Smooth muscle cell (in vitro differentiated cells): ENCODE results near the gene PPM1H. TPM values are rescaled to one million over a fixed set of nuclear protein-coding genes. Genes with fewer than 3 reads are reported as not detected.
A peak's percentile ranks its signal among the peaks of the same experiment; 100 is the strongest.

Source experiments
- DNase-seq: peaks from one replicate; lab custom pipeline; 2025; ENCODE audit not compliant: unreplicated experiment; lab: John Stamatoyannopoulos, UW
- H2AFZ ChIP-seq: fragments of 200-600 bp; sonication (generic); 2 replicates; pipeline ENCODE4 v1.6.0; 2016; ENCODE audit warnings: antibody characterized with exemption, low read depth, mild to moderate bottlenecking
- H3F3A ChIP-seq: fragments of 200-600 bp; sonication (generic); 2 replicates; pipeline ENCODE4 v1.6.0; 2017; ENCODE audit warnings: antibody characterized with exemption, low read depth
- H3K27ac ChIP-seq: fragments of 200-600 bp; sonication (generic); 2 replicates; pipeline ENCODE4 v1.5.1; 2016; ENCODE audit warnings: low read depth, mild to moderate bottlenecking
- H3K27me3 ChIP-seq: fragments of 200-600 bp; sonication (generic); 2 replicates; pipeline ENCODE4 v1.6.1; 2016; ENCODE audit warnings: low read depth, mild to moderate bottlenecking
- H3K36me3 ChIP-seq: fragments of 200-600 bp; sonication (generic); 2 replicates; pipeline ENCODE4 v1.5.1; 2016; ENCODE audit warnings: low read depth
- H3K4me1 ChIP-seq: fragments of 200-600 bp; sonication (generic); 2 replicates; pipeline ENCODE4 v1.5.1; 2016; ENCODE audit warnings: low read depth
- H3K4me2 ChIP-seq: fragments of 200-600 bp; sonication (generic); 2 replicates; pipeline ENCODE4 v1.6.0; 2016; ENCODE audit warnings: mild to moderate bottlenecking
- H3K4me3 ChIP-seq: fragments of 200-600 bp; sonication (generic); 2 replicates; pipeline ENCODE4 v1.5.1; 2016; ENCODE audit warnings: mild to moderate bottlenecking
- H3K79me2 ChIP-seq: fragments of 200-600 bp; sonication (generic); 2 replicates; pipeline ENCODE4 v1.6.0; 2016; ENCODE audit warnings: low read depth, mild to moderate bottlenecking
- H3K9ac ChIP-seq: fragments of 200-600 bp; sonication (generic); 2 replicates; pipeline ENCODE4 v1.6.0; 2016; ENCODE audit warnings: low read depth
- H3K9me3 ChIP-seq: fragments of 200-600 bp; sonication (generic); replicated peaks from 2 replicates; pipeline ENCODE4 v1.5.1; 2016; ENCODE audit warnings: low read depth
- H4K20me1 ChIP-seq: fragments of 200-600 bp; sonication (generic); 2 replicates; pipeline ENCODE4 v1.6.0; 2016; ENCODE audit warnings: low read depth
- WGBS: methylation state at CpG from one replicate; pipeline ENCODE4 v1.1.7; 2016; ENCODE audit warnings: low lambda C conversion rate; 5-methylcytosine and 5-hydroxymethylcytosine counted together
- polyA plus RNA-seq: library from polyadenylated mRNA; unstranded; fragments of >200 nt; fragmentation: Nextera tagmentation; extraction: Ambion mirVana; gene quantifications from 2 replicates; pipeline ENCODE4 v1.2.1, GENCODE V29; 2016
- total RNA-seq: library from RNA; depleted of rRNA; stranded (reverse); fragments of >200 nt; gene quantifications from 2 replicates; pipeline ENCODE4 v1.2.3, GENCODE V29; 2014
- TF ChIP-seq, protein P1 (sequence below): fragments of 200-600 bp; sonication (generic); IDR thresholded peaks from 2 replicates; pipeline ENCODE4 v1.5.1; 2017; ENCODE audit warnings: borderline replicate concordance, mild to moderate bottlenecking, antibody characterized with exemption; ENCODE audit not compliant: insufficient read depth, poor library complexity, severe bottlenecking

The PPM1H gene
- total and polyA plus RNA-seq, 2 experiments from 2014 or later: 0.56 to 3.6 TPM

DNA sequence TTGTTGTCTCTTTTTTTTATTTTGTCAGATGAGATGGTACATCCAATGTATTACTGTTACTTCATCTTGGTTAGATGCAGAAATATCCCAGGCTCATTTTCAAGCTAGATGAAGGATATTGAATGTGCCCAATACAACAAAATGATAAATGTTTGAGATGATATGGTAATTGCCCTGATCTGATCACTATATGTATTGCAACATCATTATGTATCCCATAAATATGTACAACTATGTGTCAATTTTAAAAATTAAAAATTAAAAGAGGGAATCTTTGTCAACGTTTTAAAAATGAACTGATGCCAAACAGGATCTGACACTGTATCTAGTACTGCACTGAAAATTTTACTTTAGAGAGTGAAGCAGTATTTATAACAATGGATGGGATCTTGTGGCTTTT is 78.5 kb downstream of the PPM1H start:
- Histone ChIP-seq H3K79me2 (no peaks in the 10 kb centered on the region), H3K36me3 (no peaks in the 10 kb centered on the region), H3F3A (no peaks in the 10 kb centered on the region), H4K20me1 (no peaks in the 10 kb centered on the region), H3K27ac (no peak overlapping the region), H3K4me1 (peaks cover 6% of the 10 kb centered on the region), H3K4me2 (no peak overlapping the region), H3K27me3 (no peaks in the 10 kb centered on the region), H2AFZ (no peak overlapping the region), H3K4me3 (no peak overlapping the region), H3K9me3 (no peaks in the 10 kb centered on the region), H3K9ac (no peak overlapping the region)
- TF ChIP-seq, protein P1, sequence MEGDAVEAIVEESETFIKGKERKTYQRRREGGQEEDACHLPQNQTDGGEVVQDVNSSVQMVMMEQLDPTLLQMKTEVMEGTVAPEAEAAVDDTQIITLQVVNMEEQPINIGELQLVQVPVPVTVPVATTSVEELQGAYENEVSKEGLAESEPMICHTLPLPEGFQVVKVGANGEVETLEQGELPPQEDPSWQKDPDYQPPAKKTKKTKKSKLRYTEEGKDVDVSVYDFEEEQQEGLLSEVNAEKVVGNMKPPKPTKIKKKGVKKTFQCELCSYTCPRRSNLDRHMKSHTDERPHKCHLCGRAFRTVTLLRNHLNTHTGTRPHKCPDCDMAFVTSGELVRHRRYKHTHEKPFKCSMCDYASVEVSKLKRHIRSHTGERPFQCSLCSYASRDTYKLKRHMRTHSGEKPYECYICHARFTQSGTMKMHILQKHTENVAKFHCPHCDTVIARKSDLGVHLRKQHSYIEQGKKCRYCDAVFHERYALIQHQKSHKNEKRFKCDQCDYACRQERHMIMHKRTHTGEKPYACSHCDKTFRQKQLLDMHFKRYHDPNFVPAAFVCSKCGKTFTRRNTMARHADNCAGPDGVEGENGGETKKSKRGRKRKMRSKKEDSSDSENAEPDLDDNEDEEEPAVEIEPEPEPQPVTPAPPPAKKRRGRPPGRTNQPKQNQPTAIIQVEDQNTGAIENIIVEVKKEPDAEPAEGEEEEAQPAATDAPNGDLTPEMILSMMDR: no peak
- no peak for DNase-seq
- WGBS: 91% methylated on average over 1 of the region's 1 CpG

DNA sequence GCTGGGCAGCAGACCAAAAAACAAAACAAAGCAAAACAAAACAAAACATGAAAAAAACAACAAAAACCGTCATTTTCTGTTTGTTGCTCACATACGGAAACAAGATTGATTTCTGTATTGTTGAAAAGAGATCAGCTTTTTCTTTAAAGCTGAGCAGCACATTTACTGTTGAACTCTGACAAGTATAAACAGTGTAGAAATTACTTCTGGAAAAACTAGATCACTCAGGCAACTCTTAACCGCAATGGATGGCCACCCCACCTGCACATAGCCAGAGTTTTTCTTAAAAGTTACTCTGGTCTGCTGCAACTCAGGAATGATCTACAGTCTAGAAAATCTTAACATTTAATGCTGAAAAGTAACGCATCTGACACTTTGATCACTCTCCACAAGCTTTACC is 80.9 kb downstream of the PPM1H start:
- TF ChIP-seq, protein P1: no peak
- Histone ChIP-seq H3K9me3 (no peaks in the 10 kb centered on the region), H3K4me2 (no peak overlapping the region), H4K20me1 (no peaks in the 10 kb centered on the region), H3K4me1 (peaks cover 1% of the 10 kb centered on the region), H3F3A (no peaks in the 10 kb centered on the region), H3K4me3 (no peak overlapping the region), H3K27me3 (no peaks in the 10 kb centered on the region), H3K36me3 (no peaks in the 10 kb centered on the region), H3K27ac (no peak overlapping the region), H2AFZ (no peak overlapping the region), H3K79me2 (no peaks in the 10 kb centered on the region), H3K9ac (no peak overlapping the region)
- 90% methylated on average over 4 of the region's 4 CpGs for WGBS
- no peak for DNase-seq

- H3K27me3 ChIP-seq: no peaks in the 10 kb centered on the region
- no peaks in the 10 kb centered on the region for H4K20me1 ChIP-seq
- WGBS: 97% methylated on average over 1 of the region's 1 CpG
- no peak overlapping the region for H2AFZ ChIP-seq
- no peak overlapping the region for H3K4me3 ChIP-seq
- no peaks in the 10 kb centered on the region for H3K36me3 ChIP-seq
- no peak overlapping the region for H3K4me2 ChIP-seq
- no peak overlapping the region for H3K27ac ChIP-seq
- no peak overlapping the region for H3K9ac ChIP-seq
- TF ChIP-seq, protein P1: no peak
- DNase-seq: no peak
- no peaks in the 10 kb centered on the region for H3K4me1 ChIP-seq
- H3F3A ChIP-seq: no peaks in the 10 kb centered on the region
- no peaks in the 10 kb centered on the region for H3K79me2 ChIP-seq
- H3K9me3 ChIP-seq: no peaks in the 10 kb centered on the region
These were observed 85.6 kb downstream of the PPM1H start for GRCh38 chr12:62849398-62849797.

GRCh38 chr12:62848418-62848817 is 86.5 kb downstream of the PPM1H start:
- Histone ChIP-seq H3K4me2 (peak overlapping the region; percentile 43), H3F3A (no peaks in the 10 kb centered on the region), H3K4me1 (no peaks in the 10 kb centered on the region), H3K27me3 (no peaks in the 10 kb centered on the region), H3K9me3 (no peaks in the 10 kb centered on the region), H3K9ac (no peak overlapping the region), H3K4me3 (no peak overlapping the region), H3K27ac (peak overlapping the region; percentile 52), H2AFZ (no peak overlapping the region), H4K20me1 (no peaks in the 10 kb centered on the region), H3K79me2 (no peaks in the 10 kb centered on the region), H3K36me3 (no peaks in the 10 kb centered on the region)
- WGBS: 8% methylated on average over 2 of the region's 2 CpGs
- TF ChIP-seq, protein P1: no peak
- DNase-seq: no peak
